Naive thymus-derived CD4-positive, alpha-beta T cell (primary cell): Measurements from ENCODE around the gene LMO7. TPM values are rescaled to one million over a fixed set of nuclear protein-coding genes. Genes with fewer than 3 reads are reported as not detected.

ENCODE experiments used
- ATAC-seq: fragments of 150-1000 bp; cut with Tn5 transposase; 2 replicates; pipeline ENCODE4 v1.10.0; 2021; ENCODE audit warnings: mild to moderate bottlenecking, moderate library complexity
- CTCF ChIA-PET: fragments of 350-600 bp; sonication (Branson Sonifier 250); formaldehyde crosslinking; loops from one replicate; lab custom pipeline; 2021; ENCODE audit warnings: antibody characterized with exemption; lab: Charles Lee
- POLR2A ChIA-PET: fragments of 350-600 bp; sonication (Branson Sonifier 250); formaldehyde crosslinking; loops from one replicate; lab custom pipeline; 2021; ENCODE audit warnings: antibody characterized with exemption, inconsistent platforms; lab: Charles Lee
- DNase-seq, 9 donors: peaks; one replicate each; pipeline versions ENCODE4 v3.0.0 to v3.0.0-alpha.2; 2020 to 2022; ENCODE audit warnings: mixed read lengths in 1 of 9
- H3K27ac ChIP-seq: one replicate; pipeline ENCODE4 v1.7.0; 2013; ENCODE audit warnings: mild to moderate bottlenecking, low read depth, low read length, moderate library complexity
- H3K27me3 ChIP-seq, 2 donors: one replicate each; pipeline ENCODE4 v1.7.0; 2013; ENCODE audit warnings: low read length in 2 of 2, mild to moderate bottlenecking in 2 of 2, moderate library complexity in 2 of 2; ENCODE audit not compliant: control insufficient read depth in 2 of 2, insufficient read depth in 2 of 2
- H3K36me3 ChIP-seq, 3 experiments: 1 replicate in 2 of 3; 2 replicates in 1 of 3; pipeline ENCODE4 v1.7.0; 2013; ENCODE audit warnings: low read length in 3 of 3, mild to moderate bottlenecking in 3 of 3, moderate library complexity in 1 of 3; ENCODE audit not compliant: insufficient read depth in 3 of 3, control insufficient read depth in 2 of 3
- H3K4me1 ChIP-seq, 2 donors: one replicate each; pipeline ENCODE4 v1.7.0; 2013; ENCODE audit warnings: low read length in 2 of 2, mild to moderate bottlenecking in 2 of 2, moderate library complexity in 1 of 2; ENCODE audit not compliant: control insufficient read depth in 2 of 2, insufficient read depth in 2 of 2
- H3K4me3 ChIP-seq: 2 replicates; pipeline ENCODE4 v1.7.0; 2013; ENCODE audit warnings: mild to moderate bottlenecking, low read length
- H3K9me3 ChIP-seq, 3 experiments: 1 replicate in 2 of 3; 2 replicates in 1 of 3; pipeline ENCODE4 v1.7.0; 2013; ENCODE audit warnings: low read length in 3 of 3; ENCODE audit not compliant: control insufficient read depth in 2 of 3
- H3K27ac Mint-ChIP-seq, 9 donors: one replicate each; pipeline ENCODE4 v1.8.0; 2020 to 2022; ENCODE audit warnings: mixed read lengths in 9 of 9, mild to moderate bottlenecking in 8 of 9, moderate library complexity in 5 of 9, inconsistent platforms in 2 of 9
- H3K27me3 Mint-ChIP-seq, 5 donors: one replicate each; pipeline ENCODE4 v1.8.0; 2021 to 2022; ENCODE audit warnings: mixed read lengths in 5 of 5, mild to moderate bottlenecking in 1 of 5
- H3K36me3 Mint-ChIP-seq, 5 donors: one replicate each; pipeline ENCODE4 v1.8.0; 2020 to 2022; ENCODE audit warnings: mixed read lengths in 5 of 5, mild to moderate bottlenecking in 3 of 5, inconsistent platforms in 1 of 5
- H3K4me1 Mint-ChIP-seq, 7 donors: one replicate each; pipeline ENCODE4 v1.8.0; 2020 to 2022; ENCODE audit warnings: mixed read lengths in 7 of 7, mild to moderate bottlenecking in 3 of 7, inconsistent platforms in 1 of 7
- H3K4me3 Mint-ChIP-seq, 10 donors: one replicate each; pipeline ENCODE4 v1.8.0; 2020 to 2022; ENCODE audit warnings: mild to moderate bottlenecking in 10 of 10, mixed read lengths in 10 of 10, moderate library complexity in 6 of 10, inconsistent platforms in 2 of 10
- H3K9me3 Mint-ChIP-seq, 11 donors: one replicate each; pipeline ENCODE4 v1.8.0; 2020 to 2022; ENCODE audit warnings: mixed read lengths in 11 of 11, mild to moderate bottlenecking in 4 of 11, inconsistent platforms in 1 of 11, moderate library complexity in 1 of 11
- intact Hi-C, 2 donors: fragments of 100-400 bp; cut with micrococcal nuclease; formaldehyde crosslinking; loops; one replicate each; pipeline ENCODE4 v1.15.1; 2023
- polyA plus RNA-seq, 2 donors: library from polyadenylated mRNA; unstranded; fragments of 300-500 nt; fragmentation: Illumina TruSeq; gene quantifications; one replicate each; pipeline ENCODE4 v1.2.3, GENCODE V29; 2021
- total RNA-seq, 6 experiments: library from RNA in 5 of 6; stranded (reverse) in 5 of 6; gene quantifications; 1 replicate in 5 of 6; 2 replicates in 1 of 6; pipeline ENCODE4 v1.2.3 and lab custom pipeline; 2021 to 2026

Gene LMO7
- total and polyA plus RNA-seq, 7 experiments from 2014 or later, result 18.0 to 68.1 (median 37.8) TPM

GRCh38 chr13:75813323-75813722 lies 177.2 kb downstream of the LMO7 start:
- ATAC-seq, result no peak
- intact Hi-C loops, result no loop called here
- DNase-seq, result no peak
- POLR2A ChIA-PET, result no interaction called here
- H3K4me3 ChIP-seq, result no peak overlapping the region
- no peak overlapping the region for H3K27ac Mint-ChIP-seq
- CTCF ChIA-PET, result no interaction called here
- H3K27me3 Mint-ChIP-seq, result no peaks in the 10 kb centered on the region
- H3K4me3 Mint-ChIP-seq, result no peak overlapping the region
- H3K9me3 Mint-ChIP-seq, result no peaks in the 10 kb centered on the region
- peaks cover 0 to 17% (median 8%) of the 10 kb centered on the region in 7 donors for H3K4me1 Mint-ChIP-seq
- H3K4me1 ChIP-seq, result no peaks in the 10 kb centered on the region
- H3K36me3 ChIP-seq, result peaks cover 0 to 4% (median 0%) of the 10 kb centered on the region in 3 experiments
- no peaks in the 10 kb centered on the region for H3K9me3 ChIP-seq
- no peaks in the 10 kb centered on the region for H3K27me3 ChIP-seq
- H3K36me3 Mint-ChIP-seq, result peaks cover 0 to 17% (median 0%) of the 10 kb centered on the region in 5 donors
- no peak overlapping the region for H3K27ac ChIP-seq

GRCh38 chr13:75818179-75818967 lies 182.2 kb downstream of the LMO7 start:
- ChIA-PET POLR2A (interaction anchor here (0.7 kb wide), 1 partner anchor 71 kb away, joined by 3 read pairs; no protein-coding TSS in a partner anchor), CTCF (no interaction called here)
- Histone ChIP-seq H3K27me3 (no peaks in the 10 kb centered on the region), H3K36me3 (peaks cover 0 to 17% (median 0%) of the 10 kb centered on the region in 3 experiments), H3K4me1 (no peaks in the 10 kb centered on the region), H3K4me3 (no peak overlapping the region), H3K9me3 (no peaks in the 10 kb centered on the region), H3K27ac (no peak overlapping the region)
- no peaks in the 10 kb centered on the region for H3K27me3 Mint-ChIP-seq
- no peak for ATAC-seq
- H3K4me3 Mint-ChIP-seq, result no peak overlapping the region
- no peak overlapping the region for H3K27ac Mint-ChIP-seq
- no peaks in the 10 kb centered on the region for H3K9me3 Mint-ChIP-seq
- DNase-seq, result no peak
- H3K4me1 Mint-ChIP-seq, result peaks cover 0 to 4% (median 0%) of the 10 kb centered on the region in 7 donors
- intact Hi-C loops, result no loop called here
- H3K36me3 Mint-ChIP-seq, result peaks cover 2 to 27% (median 20%) of the 10 kb centered on the region in 5 donors

- Mint-ChIP-seq H3K27me3 (no peaks in the 10 kb centered on the region), H3K27ac (no peak overlapping the region), H3K36me3 (peaks cover 5 to 31% (median 25%) of the 10 kb centered on the region in 5 donors), H3K9me3 (no peaks in the 10 kb centered on the region), H3K4me1 (no peaks in the 10 kb centered on the region), H3K4me3 (no peak overlapping the region)
- DNase-seq (no peak), ATAC-seq (no peak)
- intact Hi-C loops, result no loop called here
- no peak overlapping the region for H3K27ac ChIP-seq
- H3K36me3 ChIP-seq, result peaks cover 0 to 21% (median 0%) of the 10 kb centered on the region in 3 experiments
- no peaks in the 10 kb centered on the region for H3K4me1 ChIP-seq
- no peak overlapping the region for H3K4me3 ChIP-seq
- POLR2A ChIA-PET, result no interaction called here
- no peaks in the 10 kb centered on the region for H3K9me3 ChIP-seq
- no peaks in the 10 kb centered on the region for H3K27me3 ChIP-seq
- CTCF ChIA-PET, result no interaction called here
Measured at GRCh38 chr13:75818968-75819225, 182.8 kb downstream of the LMO7 start.

GRCh38 chr13:75825161-75825560 lies 189.0 kb downstream of the LMO7 start:
- Mint-ChIP-seq H3K27ac (no peak overlapping the region), H3K4me1 (peaks cover 0 to 10% (median 4%) of the 10 kb centered on the region in 7 donors), H3K9me3 (peaks cover 0 to 10% (median 3%) of the 10 kb centered on the region in 11 donors), H3K27me3 (no peaks in the 10 kb centered on the region), H3K36me3 (peaks cover 20 to 72% (median 65%) of the 10 kb centered on the region in 5 donors), H3K4me3 (no peak overlapping the region)
- POLR2A ChIA-PET, result interaction anchor here (0.6 to 1.1 kb wide), 2 partner anchors 20 to 894 kb away, joined by 4 read pairs; no protein-coding TSS in a partner anchor
- Histone ChIP-seq H3K27me3 (no peaks in the 10 kb centered on the region), H3K4me1 (no peaks in the 10 kb centered on the region), H3K9me3 (peaks cover 0 to 2% (median 0%) of the 10 kb centered on the region in 3 experiments), H3K4me3 (no peak overlapping the region), H3K27ac (no peak overlapping the region), H3K36me3 (peaks cover 0 to 38% (median 0%) of the 10 kb centered on the region in 3 experiments)
- ATAC-seq (no peak), DNase-seq (no peak)
- CTCF ChIA-PET, result no interaction called here
- intact Hi-C loops, result no loop called here

DNA sequence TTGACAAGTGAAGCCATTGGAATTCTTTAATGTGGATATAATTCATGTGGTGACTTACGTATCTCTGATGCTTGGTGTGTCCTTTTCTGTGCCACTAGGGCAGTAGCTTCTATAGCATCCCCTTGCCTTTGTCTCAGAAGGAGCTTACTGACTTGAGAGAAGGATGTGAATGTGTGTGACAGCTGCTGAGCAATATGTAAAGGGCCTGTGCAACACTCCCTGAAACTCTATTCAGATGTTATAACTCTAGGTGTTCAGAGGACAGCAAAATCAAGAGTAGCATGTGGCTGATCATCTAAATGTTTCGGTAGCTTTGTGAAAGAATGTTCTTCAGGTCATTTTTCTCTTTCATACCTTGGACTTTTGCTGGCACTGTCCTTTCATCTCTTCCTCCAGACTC lies 189.5 kb downstream of the LMO7 start:
- Mint-ChIP-seq H3K27ac (no peak overlapping the region), H3K36me3 (peaks cover 20 to 74% (median 67%) of the 10 kb centered on the region in 5 donors), H3K9me3 (peaks cover 0 to 10% (median 3%) of the 10 kb centered on the region in 11 donors), H3K27me3 (no peaks in the 10 kb centered on the region), H3K4me3 (no peak overlapping the region), H3K4me1 (peaks cover 0 to 10% (median 4%) of the 10 kb centered on the region in 7 donors)
- intact Hi-C loops, result no loop called here
- Histone ChIP-seq H3K27ac (no peak overlapping the region), H3K4me3 (no peak overlapping the region), H3K36me3 (peaks cover 0 to 38% (median 0%) of the 10 kb centered on the region in 3 experiments), H3K9me3 (peaks cover 0 to 6% (median 0%) of the 10 kb centered on the region in 3 experiments), H3K27me3 (no peaks in the 10 kb centered on the region), H3K4me1 (no peaks in the 10 kb centered on the region)
- ATAC-seq (no peak), DNase-seq (no peak)
- ChIA-PET POLR2A (interaction anchor here (1.1 kb wide), 1 partner anchor 20 kb away, joined by 4 read pairs; no protein-coding TSS in a partner anchor), CTCF (no interaction called here)

DNA sequence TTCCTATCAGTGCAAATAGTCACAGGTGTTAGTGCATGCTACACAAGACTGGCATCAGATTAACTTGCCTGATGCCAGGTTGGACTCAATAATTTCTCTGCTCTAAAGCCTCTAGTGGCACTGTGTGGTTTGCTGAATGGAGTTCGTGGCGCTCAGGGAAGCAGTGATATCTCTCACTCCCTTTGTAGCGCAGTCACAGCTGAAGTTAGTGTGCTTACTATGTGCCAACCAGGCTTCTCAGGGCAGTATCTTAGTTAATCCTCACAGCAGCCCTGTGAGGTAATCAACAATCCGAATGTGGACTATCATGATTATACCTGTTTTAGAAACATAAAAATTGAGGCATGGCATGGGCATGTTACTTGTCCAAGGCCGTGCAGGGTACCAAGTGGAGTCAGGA lies 190.3 kb downstream of the LMO7 start:
- H3K27ac ChIP-seq, result no peak overlapping the region
- POLR2A ChIA-PET, result no interaction called here
- H3K27me3 ChIP-seq, result no peaks in the 10 kb centered on the region
- no peak overlapping the region for H3K4me3 Mint-ChIP-seq
- H3K9me3 Mint-ChIP-seq, result peaks cover 0 to 16% (median 9%) of the 10 kb centered on the region in 11 donors
- no peak for ATAC-seq
- H3K4me1 ChIP-seq, result no peaks in the 10 kb centered on the region
- H3K36me3 ChIP-seq, result peaks cover 0 to 33% (median 0%) of the 10 kb centered on the region in 3 experiments
- peaks cover 0 to 10% (median 0%) of the 10 kb centered on the region in 3 experiments for H3K9me3 ChIP-seq
- H3K27me3 Mint-ChIP-seq, result no peaks in the 10 kb centered on the region
- H3K4me3 ChIP-seq, result no peak overlapping the region
- peaks cover 24 to 76% (median 69%) of the 10 kb centered on the region in 5 donors for H3K36me3 Mint-ChIP-seq
- no peak for DNase-seq
- no peak overlapping the region for H3K27ac Mint-ChIP-seq
- CTCF ChIA-PET, result no interaction called here
- H3K4me1 Mint-ChIP-seq, result peaks cover 0 to 10% (median 4%) of the 10 kb centered on the region in 7 donors
- intact Hi-C loops, result no loop called here
